Activated T-helper 1 cell treated with anti-CD3 and anti-CD28 coated beads, Interleukin-12 subunit alpha, Interleukin-12 subunit beta, Interleukin-2, Interleukin-4 antibody, amounts not matched to agents 30 ng/mL and 10 ng/mL and 1 ng/mL, durations not matched to agents 14 hours and 24 hours and 36 hours (primary cell): ENCODE data around the gene KIF12. TPM values are rescaled to one million over a fixed set of nuclear protein-coding genes. Genes with fewer than 3 reads are reported as not detected.

ENCODE experiments used
- DNase-seq: peaks from one replicate; pipeline ENCODE4 v3.0.0; 2021; ENCODE audit warnings: low spot score
- H3K27ac Mint-ChIP-seq: one replicate; pipeline ENCODE4 v1.8.0; 2021; ENCODE audit warnings: mild to moderate bottlenecking, mixed read lengths
- H3K27me3 Mint-ChIP-seq: one replicate; pipeline ENCODE4 v1.8.0; 2022; ENCODE audit warnings: mild to moderate bottlenecking, moderate library complexity, mixed read lengths; ENCODE audit not compliant: insufficient read depth
- H3K36me3 Mint-ChIP-seq: one replicate; pipeline ENCODE4 v1.8.0; 2021; ENCODE audit warnings: low read depth, mixed read lengths
- H3K4me1 Mint-ChIP-seq: one replicate; pipeline ENCODE4 v1.8.0; 2021; ENCODE audit warnings: low read depth, mixed read lengths
- H3K4me3 Mint-ChIP-seq: one replicate; pipeline ENCODE4 v1.8.0; 2021; ENCODE audit warnings: mild to moderate bottlenecking, moderate library complexity, mixed read lengths
- H3K9me3 Mint-ChIP-seq: one replicate; pipeline ENCODE4 v1.8.0; 2021; ENCODE audit warnings: mixed read lengths
- intact Hi-C: fragments of 100-400 bp; cut with micrococcal nuclease; formaldehyde crosslinking; loops from one replicate; pipeline ENCODE4 v1.15.1; 2024
- total RNA-seq: library from RNA; stranded (reverse); gene quantifications from 2 replicates; pipeline ENCODE4 v1.2.3, GENCODE V29; 2022

KIF12 gene
- total RNA-seq, 1 donor from 2014 or later: not detected

- peaks cover 28% of the 10 kb centered on the region for H3K27me3 Mint-ChIP-seq
- intact Hi-C loops: loop anchor here (1.0 kb wide), 4 partner anchors 47 to 197 kb away; partner anchors contain the start of gene COL27A1
- DNase-seq: peak; percentile 42
- no peaks in the 10 kb centered on the region for H3K36me3 Mint-ChIP-seq
- H3K27ac Mint-ChIP-seq: no peak overlapping the region
- no peaks in the 10 kb centered on the region for H3K9me3 Mint-ChIP-seq
- H3K4me3 Mint-ChIP-seq: no peak overlapping the region
- no peaks in the 10 kb centered on the region for H3K4me1 Mint-ChIP-seq
Measured at GRCh38 chr9:114108016-114108833, 9.1 kb upstream of the KIF12 start.

GRCh38 chr9:114107286-114108001 lies 8.4 kb upstream of the KIF12 start:
- intact Hi-C loops: loop anchor here (1.0 kb wide), 4 partner anchors 48 to 198 kb away; partner anchors contain the start of gene COL27A1
- H3K4me1 Mint-ChIP-seq: no peaks in the 10 kb centered on the region
- peaks cover 35% of the 10 kb centered on the region for H3K27me3 Mint-ChIP-seq
- H3K27ac Mint-ChIP-seq: no peak overlapping the region
- H3K4me3 Mint-ChIP-seq: no peak overlapping the region
- DNase-seq: no peak
- no peaks in the 10 kb centered on the region for H3K36me3 Mint-ChIP-seq
- H3K9me3 Mint-ChIP-seq: no peaks in the 10 kb centered on the region

- peaks cover 37% of the 10 kb centered on the region for H3K27me3 Mint-ChIP-seq
- peaks cover 4% of the 10 kb centered on the region for H3K9me3 Mint-ChIP-seq
- H3K36me3 Mint-ChIP-seq: no peaks in the 10 kb centered on the region
- intact Hi-C loops: no loop called here
- H3K4me1 Mint-ChIP-seq: no peaks in the 10 kb centered on the region
- DNase-seq: no peak
- no peak overlapping the region for H3K27ac Mint-ChIP-seq
- no peak overlapping the region for H3K4me3 Mint-ChIP-seq
Measured at GRCh38 chr9:114105236-114105635, 6.1 kb upstream of the KIF12 start.

DNA sequence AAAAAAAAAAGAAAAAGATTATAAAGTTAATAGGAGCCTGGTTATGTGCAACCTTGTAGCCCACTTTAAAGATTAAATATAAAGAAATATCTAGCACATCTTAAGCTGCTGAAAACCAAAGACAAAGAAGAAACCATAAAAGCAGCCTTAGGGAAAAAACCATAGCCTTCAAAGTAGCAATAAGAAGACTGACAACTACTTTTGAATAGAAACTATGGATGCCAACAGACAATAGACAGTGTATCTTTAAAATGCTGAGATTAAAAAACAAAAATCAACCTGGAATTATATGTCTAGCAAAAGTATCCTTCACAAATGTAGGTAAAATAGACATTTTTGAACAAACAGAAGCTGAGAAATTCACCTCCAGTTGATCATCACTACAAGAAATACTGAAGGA lies 3.4 kb upstream of the KIF12 start:
- H3K4me1 Mint-ChIP-seq: peaks cover 3% of the 10 kb centered on the region
- peaks cover 49% of the 10 kb centered on the region for H3K27me3 Mint-ChIP-seq
- intact Hi-C loops: no loop called here

DNA sequence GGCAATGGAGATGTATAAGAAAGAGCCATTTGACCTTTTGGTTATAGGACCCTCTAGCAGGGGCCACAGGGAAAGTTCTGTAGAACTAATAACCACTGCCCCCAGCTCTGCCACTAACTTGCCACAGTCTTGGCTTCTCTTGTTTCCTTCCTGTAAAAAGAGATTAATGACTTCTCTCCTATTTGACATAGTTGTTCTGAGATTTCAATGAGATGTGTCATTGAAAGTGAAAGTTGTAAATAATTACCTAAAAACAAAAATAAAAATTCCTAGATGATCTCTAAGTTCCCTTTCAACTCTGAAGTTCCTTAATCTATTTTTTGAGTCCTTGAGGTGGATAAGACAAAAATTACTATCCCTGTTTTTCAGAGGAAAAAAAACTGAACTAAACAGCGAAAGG lies 1.4 kb upstream of the KIF12 start:
- Mint-ChIP-seq H3K9me3 (peaks cover 4% of the 10 kb centered on the region), H3K4me3 (no peak overlapping the region), H3K27me3 (peaks cover 52% of the 10 kb centered on the region), H3K36me3 (no peaks in the 10 kb centered on the region), H3K27ac (no peak overlapping the region), H3K4me1 (peaks cover 5% of the 10 kb centered on the region)
- intact Hi-C loops: no loop called here
- DNase-seq: no peak

More for the DNA sequence above, 3.4 kb upstream of the KIF12 start:
- Mint-ChIP-seq H3K9me3 (peaks cover 4% of the 10 kb centered on the region), H3K36me3 (no peaks in the 10 kb centered on the region), H3K4me3 (no peak overlapping the region), H3K27ac (no peak overlapping the region)
- DNase-seq: no peak

- no peak overlapping the region for H3K27ac Mint-ChIP-seq
Measured at GRCh38 chr9:114099669-114100270, 678 bp upstream of the KIF12 start.

GRCh38 chr9:114098021-114098935 lies 814 bp downstream of the KIF12 start:
- DNase-seq: no peak
- peaks cover 4% of the 10 kb centered on the region for H3K9me3 Mint-ChIP-seq
- no peak overlapping the region for H3K27ac Mint-ChIP-seq
- H3K36me3 Mint-ChIP-seq: no peaks in the 10 kb centered on the region
- no peak overlapping the region for H3K4me3 Mint-ChIP-seq
- H3K4me1 Mint-ChIP-seq: peaks cover 5% of the 10 kb centered on the region
- intact Hi-C loops: loop anchor here (5.0 kb wide), 2 partner anchors 289 to 944 kb away; partner anchors contain the start of gene AKNA
- H3K27me3 Mint-ChIP-seq: peaks cover 41% of the 10 kb centered on the region

More at GRCh38 chr9:114099669-114100270, 678 bp upstream of the KIF12 start:
- Mint-ChIP-seq H3K4me3 (no peak overlapping the region), H3K9me3 (peaks cover 4% of the 10 kb centered on the region), H3K27me3 (peaks cover 48% of the 10 kb centered on the region), H3K36me3 (no peaks in the 10 kb centered on the region), H3K4me1 (peaks cover 5% of the 10 kb centered on the region)
- no peak for DNase-seq
- intact Hi-C loops: loop anchor here (5.0 kb wide), 2 partner anchors 288 to 943 kb away; partner anchors contain the start of gene AKNA

- peaks cover 5% of the 10 kb centered on the region for H3K4me1 Mint-ChIP-seq
- no peak for DNase-seq
- H3K27ac Mint-ChIP-seq: no peak overlapping the region
- no peaks in the 10 kb centered on the region for H3K36me3 Mint-ChIP-seq
- peaks cover 34% of the 10 kb centered on the region for H3K27me3 Mint-ChIP-seq
- intact Hi-C loops: loop anchor here (5.0 kb wide), 2 partner anchors 290 to 945 kb away; partner anchors contain the start of gene AKNA
- H3K9me3 Mint-ChIP-seq: peaks cover 4% of the 10 kb centered on the region
- H3K4me3 Mint-ChIP-seq: peak overlapping the region; percentile 30
Measured at GRCh38 chr9:114097613-114098020, 1.5 kb downstream of the KIF12 start.

GRCh38 chr9:114096866-114097612 lies 2.1 kb downstream of the KIF12 start:
- Mint-ChIP-seq H3K4me3 (no peak overlapping the region), H3K9me3 (peaks cover 4% of the 10 kb centered on the region), H3K36me3 (no peaks in the 10 kb centered on the region), H3K27ac (no peak overlapping the region), H3K4me1 (peaks cover 5% of the 10 kb centered on the region), H3K27me3 (peaks cover 32% of the 10 kb centered on the region)
- intact Hi-C loops: loop anchor here (5.0 kb wide), 2 partner anchors 290 to 945 kb away; partner anchors contain the start of gene AKNA
- no peak for DNase-seq

GRCh38 chr9:114096041-114096511 lies 3.0 kb downstream of the KIF12 start:
- Mint-ChIP-seq H3K27ac (no peak overlapping the region), H3K4me3 (no peak overlapping the region), H3K27me3 (peaks cover 27% of the 10 kb centered on the region), H3K36me3 (no peaks in the 10 kb centered on the region), H3K9me3 (no peaks in the 10 kb centered on the region), H3K4me1 (peaks cover 5% of the 10 kb centered on the region)
- intact Hi-C loops: loop anchor here (5.0 kb wide), 2 partner anchors 291 to 946 kb away; partner anchors contain the start of gene AKNA
- DNase-seq: no peak

- Mint-ChIP-seq H3K9me3 (no peaks in the 10 kb centered on the region), H3K4me3 (no peak overlapping the region), H3K36me3 (no peaks in the 10 kb centered on the region), H3K27ac (no peak overlapping the region), H3K27me3 (peaks cover 26% of the 10 kb centered on the region), H3K4me1 (peaks cover 5% of the 10 kb centered on the region)
- intact Hi-C loops: loop anchor here (5.0 kb wide), 2 partner anchors 292 to 947 kb away; partner anchors contain the start of gene AKNA
- no peak for DNase-seq
Measured at GRCh38 chr9:114094971-114095370, 4.1 kb downstream of the KIF12 start.
